ENCODE measurements around the gene SRRT. TPM values are rescaled to one million over a fixed set of nuclear protein-coding genes. Genes with fewer than 3 reads are reported as not detected.

The SRRT gene
- total and polyA plus RNA-seq, 4 donors = 27.2 to 45.0 (median 30.3) TPM

DNA sequence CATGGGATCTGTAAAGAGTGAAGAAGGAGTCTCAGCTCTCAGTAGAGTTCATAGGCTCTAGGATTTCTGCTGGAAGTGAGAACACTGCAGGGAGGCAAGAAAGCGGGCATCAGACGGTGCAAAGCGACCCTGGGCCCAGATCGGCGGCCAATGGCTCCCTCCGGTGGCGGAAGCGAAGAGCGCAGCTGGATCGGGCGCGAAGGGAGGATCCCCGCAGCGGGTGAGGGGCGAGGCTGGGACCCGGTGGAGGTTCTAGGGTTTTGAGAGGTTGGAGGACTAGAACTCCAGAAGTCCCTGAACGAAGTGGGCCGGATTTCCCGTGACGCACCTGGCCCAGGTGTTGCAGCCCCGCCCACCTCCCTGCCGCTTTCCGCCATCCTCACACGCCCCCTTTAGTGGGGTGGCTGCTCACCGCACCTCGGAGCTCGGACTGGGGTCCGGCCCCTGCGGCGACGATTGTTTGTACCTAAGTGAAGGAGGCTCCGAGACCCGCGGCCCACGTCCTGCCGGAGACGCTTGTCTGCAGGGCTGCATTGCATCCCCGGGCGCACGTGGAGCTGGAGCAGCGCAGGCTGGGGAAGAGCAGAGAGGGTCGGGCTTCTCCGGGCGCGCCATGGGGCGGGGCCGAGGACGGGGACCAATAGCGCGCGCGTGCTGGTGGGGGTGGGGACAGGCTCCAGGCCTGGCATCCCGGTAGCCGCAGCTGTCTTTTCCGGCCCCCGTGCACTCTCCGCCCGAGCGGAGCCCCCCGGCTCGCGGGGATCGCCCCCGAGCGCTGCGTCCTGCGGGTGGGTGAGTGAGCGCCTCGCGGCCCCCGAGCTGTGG lies 22.6 kb upstream of the SRRT start, which contains the start of gene SLC12A9:
Gene SLC12A9 (plus strand): TSS at position 666 of the 825 bp plus-strand sequence. CDS start 1,485 bp downstream, outside the sequence.
- H3K9ac ChIP-seq (ENCODE audit: low read depth in 1 of 2, low read length in 2 of 2) = peak within 1 kb of the TSS in 1 of 2 donors; percentile 28

More for the DNA sequence above, 22.6 kb upstream of the SRRT start, which contains the start of gene SLC12A9:
- Histone ChIP-seq H3K27ac (ENCODE audit: low read depth in 1 of 2, low read length in 2 of 2) (peak within 1 kb of the TSS; percentile 42 to 48), H3K4me3 (ENCODE audit: low read depth in 1 of 3, low read length in 3 of 3) (peak within 1 kb of the TSS; percentile 4 to 67 (median 63)), H3K27me3 (ENCODE audit: control insufficient read depth in 4 of 4, insufficient read depth in 4 of 4, low read length in 3 of 4) (no peaks in the 10 kb centered on the region), H3K9me3 (ENCODE audit: control insufficient read depth in 4 of 4, low read length in 3 of 4) (no peaks in the 10 kb centered on the region), H3K36me3 (ENCODE audit: control insufficient read depth in 4 of 4, insufficient read depth in 3 of 4, low read depth in 1 of 4, low read length in 3 of 4) (peaks cover 0 to 2% (median 0%) of the 10 kb centered on the region in 4 donors), H3K4me1 (ENCODE audit: control insufficient read depth in 4 of 4, insufficient read depth in 4 of 4, low read length in 3 of 4) (peaks cover 7 to 17% (median 11%) of the 10 kb centered on the region in 4 donors)
- WGBS = under 1% methylated on average over 71 of the region's 71 CpGs
- DNase-seq (ENCODE audit: low spot score) = peak; percentile 87
- TF ChIP-seq NR2F2 (IDR thresholded peaks at IDR 0.05) (no peak), RXRA (IDR thresholded peaks at IDR 0.05) (peak; percentile 6 to 22), CTCF (IDR thresholded peaks at IDR 0.05; ENCODE audit: low read depth, low read length, missing input control) (peak; percentile 92), TAF1 (conservative IDR thresholded peaks at IDR 0.05) (no peak), HNF4A (conservative IDR thresholded peaks at IDR 0.05) (no peak), HNF4G (IDR thresholded peaks at IDR 0.05) (no peak), ATF3 (IDR thresholded peaks at IDR 0.05) (no peak), EGR1 (IDR thresholded peaks at IDR 0.05; ENCODE audit: low read depth in 2 of 2) (no peak), JUND (IDR thresholded peaks at IDR 0.05) (no peak), FOXA2 (IDR thresholded peaks at IDR 0.05) (no peak), REST (IDR thresholded peaks at IDR 0.05) (peak; percentile 25), YY1 (IDR thresholded peaks at IDR 0.05) (peak; percentile 43), RAD21 (IDR thresholded peaks at IDR 0.05) (peak; percentile 95 to 97), SP1 (IDR thresholded peaks at IDR 0.05) (peak; percentile 35), MAX (IDR thresholded peaks at IDR 0.05) (peak; percentile 95), FOXA1 (IDR thresholded peaks at IDR 0.05) (no peak), GABPA (IDR thresholded peaks at IDR 0.05 in 1 of 2, conservative IDR thresholded peaks at IDR 0.05 in 1 of 2) (no peak)
- TF ChIP-seq, protein P1, sequence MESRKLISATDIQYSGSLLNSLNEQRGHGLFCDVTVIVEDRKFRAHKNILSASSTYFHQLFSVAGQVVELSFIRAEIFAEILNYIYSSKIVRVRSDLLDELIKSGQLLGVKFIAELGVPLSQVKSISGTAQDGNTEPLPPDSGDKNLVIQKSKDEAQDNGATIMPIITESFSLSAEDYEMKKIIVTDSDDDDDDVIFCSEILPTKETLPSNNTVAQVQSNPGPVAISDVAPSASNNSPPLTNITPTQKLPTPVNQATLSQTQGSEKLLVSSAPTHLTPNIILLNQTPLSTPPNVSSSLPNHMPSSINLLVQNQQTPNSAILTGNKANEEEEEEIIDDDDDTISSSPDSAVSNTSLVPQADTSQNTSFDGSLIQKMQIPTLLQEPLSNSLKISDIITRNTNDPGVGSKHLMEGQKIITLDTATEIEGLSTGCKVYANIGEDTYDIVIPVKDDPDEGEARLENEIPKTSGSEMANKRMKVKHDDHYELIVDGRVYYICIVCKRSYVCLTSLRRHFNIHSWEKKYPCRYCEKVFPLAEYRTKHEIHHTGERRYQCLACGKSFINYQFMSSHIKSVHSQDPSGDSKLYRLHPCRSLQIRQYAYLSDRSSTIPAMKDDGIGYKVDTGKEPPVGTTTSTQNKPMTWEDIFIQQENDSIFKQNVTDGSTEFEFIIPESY (IDR thresholded peaks at IDR 0.05) = no peak

Measured in liver (tissue), 9 donors.